PFSK-1 (cell line): Measurements from ENCODE around the gene SMARCA4. TPM values are rescaled to one million over a fixed set of nuclear protein-coding genes. Genes with fewer than 3 reads are reported as not detected.
A peak's percentile ranks its signal among the peaks of the same experiment; 100 is the strongest.

Source experiments
- FOXP2 ChIP-seq: optimal IDR thresholded peaks from 2 replicates; pipeline ENCODE3; 2011; ENCODE audit warnings: borderline replicate concordance, control low read depth, inconsistent platforms; ENCODE audit not compliant: insufficient read depth; ENCODE audit errors: extremely low read length, extremely low read depth
- POLR2AphosphoS5 ChIP-seq: IDR thresholded peaks from 2 replicates; pipeline ENCODE4 v1.6.1; 2012; ENCODE audit warnings: low read depth, mild to moderate bottlenecking, control low read depth, low read length, moderate library complexity
- REST ChIP-seq, 2 experiments: IDR thresholded peaks; 2 replicates each; pipeline versions ENCODE4 v1.6.1 to v1.8.0; 2011 to 2012; ENCODE audit warnings: low read depth in 2 of 2, low read length in 2 of 2, control low read depth in 1 of 2, inconsistent platforms in 1 of 2, mild to moderate bottlenecking in 1 of 2, moderate library complexity in 1 of 2; ENCODE audit not compliant: insufficient read depth in 1 of 2
- SIN3A ChIP-seq: IDR thresholded peaks from 2 replicates; pipeline ENCODE4 v1.6.1; 2012; ENCODE audit warnings: mild to moderate bottlenecking, low read length, moderate library complexity, borderline replicate concordance; ENCODE audit not compliant: insufficient read depth
- TAF1 ChIP-seq: IDR thresholded peaks from 2 replicates; pipeline ENCODE4 v1.6.1; 2012; ENCODE audit warnings: low read length, control low read depth, borderline replicate concordance; ENCODE audit not compliant: insufficient read depth
- polyA plus RNA-seq: library from polyadenylated mRNA; unstranded; fragments of >200 nt; gene quantifications from one replicate; pipeline ENCODE4 v1.2.1, GENCODE V29; 2012; ENCODE audit warnings: low read depth, missing spikeins; ENCODE audit not compliant: insufficient read length

Gene SMARCA4
- polyA plus RNA-seq: 190 TPM

GRCh38 chr19:10960314-10961072 lies at the start of gene SMARCA4:
SMARCA4 (plus strand) TSS chr19:10961030; CDS start chr19:10984152, 23,122 bp downstream.
- TF ChIP-seq FOXP2 (peak; percentile 96), REST (IDR thresholded peaks at IDR 0.05; ENCODE audit: insufficient read depth in 1 of 2, low read depth in 2 of 2, low read length in 2 of 2) (peak in 1 of 2 experiments; percentile 42; a peak in 1 of 4 replicates), SIN3A (no peak), TAF1 (no peak), POLR2AphosphoS5 (peak; percentile 94)

- TF ChIP-seq SIN3A: no peak
- TF ChIP-seq FOXP2: no peak
- TF ChIP-seq REST (IDR thresholded peaks at IDR 0.05; ENCODE audit: insufficient read depth in 1 of 2, low read depth in 2 of 2, low read length in 2 of 2): no peak
- no peak for TF ChIP-seq POLR2AphosphoS5
- TF ChIP-seq TAF1: no peak
These were observed 49.1 kb upstream of the SMARCA4 start for GRCh38 chr19:10911579-10912363.

DNA sequence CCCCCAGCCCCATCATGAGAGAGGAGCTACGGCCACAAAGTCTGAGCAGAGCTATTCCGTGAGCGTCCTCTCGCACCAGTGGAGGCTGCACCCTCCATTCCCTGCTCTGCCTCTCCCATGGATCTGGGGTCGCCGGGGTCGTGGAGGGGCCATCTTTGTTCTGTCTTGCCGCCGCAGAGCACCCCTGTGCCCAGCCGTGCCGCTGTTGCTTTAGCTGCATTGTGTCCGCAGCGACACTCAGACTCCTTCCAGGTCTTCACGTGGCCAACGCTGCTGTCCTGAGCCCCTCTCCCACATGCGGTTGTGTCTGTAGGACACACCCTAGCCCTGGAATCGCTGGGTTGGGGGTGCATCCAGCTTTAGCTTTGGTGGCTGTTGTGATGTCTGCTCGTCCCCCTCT lies 48.2 kb upstream of the SMARCA4 start:
- TF ChIP-seq FOXP2 (no peak), REST (IDR thresholded peaks at IDR 0.05; ENCODE audit: insufficient read depth in 1 of 2, low read depth in 2 of 2, low read length in 2 of 2) (no peak), POLR2AphosphoS5 (no peak), TAF1 (no peak), SIN3A (no peak)

GRCh38 chr19:10913716-10914340 lies 47.0 kb upstream of the SMARCA4 start:
- TF ChIP-seq TAF1: no peak
- TF ChIP-seq POLR2AphosphoS5: no peak
- no peak for TF ChIP-seq REST (IDR thresholded peaks at IDR 0.05; ENCODE audit: insufficient read depth in 1 of 2, low read depth in 2 of 2, low read length in 2 of 2)
- no peak for TF ChIP-seq SIN3A
- no peak for TF ChIP-seq FOXP2
